HepG2 (cell line): ENCODE results near the gene FAM81A. TPM values are rescaled to one million over a fixed set of nuclear protein-coding genes. Genes with fewer than 3 reads are reported as not detected.

Source experiments
- ATAC-seq: fragments of 200-7000 bp; cut with Tn5 transposase; 3 replicates; pipeline ENCODE4 v1.9.1; 2020; ENCODE audit warnings: mild to moderate bottlenecking, moderate library complexity
- BruUV-seq: library from RNA; stranded (reverse); fragments of 400-500 nt; replicated peaks from 2 replicates; lab custom pipeline; 2021; lab: Mats Ljungman, UMichigan
- CTCF ChIA-PET: fragments of 300-600 bp; formaldehyde crosslinking; extraction: SDS; loops from one replicate; lab custom pipeline; 2021; ENCODE audit warnings: low total read pairs, inconsistent platforms, low intra/inter-chr PET ratio; lab: Yijun Ruan, JAX
- POLR2A ChIA-PET: fragments of 350-600 bp; sonication (Branson Sonifier 250); formaldehyde crosslinking; loops from one replicate; lab custom pipeline; 2020; ENCODE audit warnings: antibody characterized with exemption, inconsistent platforms; lab: Yijun Ruan, JAX
- DNase-seq: peaks from one replicate; pipeline ENCODE4 v3.0.0-alpha.2; 2015; ENCODE audit warnings: low spot score
- FAIRE-seq: peaks from 3 replicates; lab custom pipeline; 2011; peaks lifted over from hg19 to GRCh38; lab: Jason Lieb, UNC
- H2AFZ ChIP-seq: one replicate; pipeline ENCODE4 v1.6.1; 2011; ENCODE audit warnings: low read length, inconsistent platforms
- H3K27ac ChIP-seq: fragments of 300-600 bp; 3 replicates; pipeline ENCODE4 v1.8.0; 2011; ENCODE audit warnings: mixed run types, mild to moderate bottlenecking, mixed read lengths, low read length, inconsistent platforms; ENCODE audit not compliant: insufficient read depth; ENCODE audit errors: extremely low read length
- H3K27me3 ChIP-seq, 2 experiments: fragments of 200-600 bp in 1 of 2; 2 replicates in 1 of 2; 3 replicates in 1 of 2; pipeline versions ENCODE4 v1.6.0 to v1.8.0; 2011; ENCODE audit warnings: low read length in 2 of 2, mild to moderate bottlenecking in 2 of 2, moderate library complexity in 2 of 2, inconsistent platforms in 1 of 2; ENCODE audit not compliant: insufficient read depth in 2 of 2, control insufficient read depth in 1 of 2
- H3K36me3 ChIP-seq, 2 experiments: fragments of 200-600 bp in 1 of 2; replicated peaks in 1 of 2; 2 replicates in 1 of 2; 3 replicates in 1 of 2; pipeline versions ENCODE4 v1.5.1 to v1.8.0; 2011; ENCODE audit warnings: low read length in 2 of 2, inconsistent platforms in 1 of 2; ENCODE audit not compliant: insufficient read depth in 2 of 2, control insufficient read depth in 1 of 2
- H3K4me1 ChIP-seq: 2 replicates; pipeline ENCODE4 v1.5.1; 2012; ENCODE audit warnings: low read length, inconsistent platforms; ENCODE audit not compliant: insufficient read depth
- H3K4me2 ChIP-seq: 2 replicates; pipeline ENCODE4 v1.6.0; 2011; ENCODE audit warnings: low read depth, low read length, inconsistent platforms
- H3K4me3 ChIP-seq, 3 experiments: fragments of 200-600 bp in 1 of 3; sonication (generic), shearing (Covaris generic) in 1 of 3; replicated peaks in 1 of 3; 2 replicates each; pipeline ENCODE4 v1.5.1; 2011 to 2016; ENCODE audit warnings: low read length in 3 of 3, inconsistent platforms in 2 of 3, low read depth in 2 of 3, mild to moderate bottlenecking in 2 of 3, control low read depth in 1 of 3, mixed read lengths in 1 of 3; ENCODE audit not compliant: insufficient read depth in 1 of 3
- H3K79me2 ChIP-seq: one replicate; pipeline ENCODE4 v1.6.1; 2011; ENCODE audit warnings: low read length, inconsistent platforms; ENCODE audit not compliant: insufficient read depth
- H3K9ac ChIP-seq: 2 replicates; pipeline ENCODE4 v1.6.0; 2011; ENCODE audit warnings: mild to moderate bottlenecking, low read depth, low read length, inconsistent platforms; ENCODE audit not compliant: insufficient read depth
- H3K9me3 ChIP-seq: 2 replicates; pipeline ENCODE4 v1.5.1; 2012; ENCODE audit warnings: mild to moderate bottlenecking, low read length
- H4K20me1 ChIP-seq: 2 replicates; pipeline ENCODE4 v1.6.0; 2011; ENCODE audit warnings: inconsistent platforms, mild to moderate bottlenecking, low read length, moderate library complexity; ENCODE audit not compliant: insufficient read depth
- AGO1 ChIP-seq: fragments of 200-400 bp; formaldehyde crosslinking; IDR thresholded peaks from 2 replicates; pipeline ENCODE4 v1.6.1; 2017; ENCODE audit warnings: mild to moderate bottlenecking, low read depth, low read length, moderate library complexity; ENCODE audit not compliant: poor library complexity, severe bottlenecking
- CENPX ChIP-seq: sonication (generic); formaldehyde crosslinking; IDR thresholded peaks from 2 replicates; pipeline ENCODE4 v1.9.0; 2021; ENCODE audit warnings: mild to moderate bottlenecking, missing genetic modification reagents, moderate library complexity
- CREB1 ChIP-seq, 2 experiments: fragments of 450-650 bp in 1 of 2; IDR thresholded peaks; 2 replicates each; pipeline ENCODE4 v1.6.1; 2016 to 2017; ENCODE audit warnings: control low read depth in 1 of 2, mild to moderate bottlenecking in 1 of 2, missing compliant biosample characterization in 1 of 2, missing genetic modification characterization in 1 of 2
- CREM ChIP-seq, 2 experiments: sonication (generic) in 1 of 2; formaldehyde crosslinking in 1 of 2; IDR thresholded peaks; 2 replicates each; pipeline versions ENCODE4 v1.4.0 to v1.6.1; 2016 to 2020; ENCODE audit warnings: antibody characterized with exemption in 1 of 2, mild to moderate bottlenecking in 1 of 2, missing genetic modification reagents in 1 of 2
- LRRFIP1 ChIP-seq: sonication (generic); formaldehyde crosslinking; conservative IDR thresholded peaks from 2 replicates; pipeline ENCODE4 v1.4.0; 2020; ENCODE audit warnings: missing genetic modification reagents
- MAF1 ChIP-seq: sonication (generic); formaldehyde crosslinking; IDR thresholded peaks from 2 replicates; pipeline ENCODE4 v1.5.0; 2020; ENCODE audit warnings: missing genetic modification reagents, borderline replicate concordance
- MLXIP ChIP-seq: sonication (generic); formaldehyde crosslinking; IDR thresholded peaks from 2 replicates; pipeline ENCODE4 v1.9.0; 2021; ENCODE audit warnings: missing genetic modification reagents, borderline replicate concordance
- SNAPC5 ChIP-seq: sonication (generic); formaldehyde crosslinking; IDR thresholded peaks from 2 replicates; pipeline ENCODE4 v1.8.1; 2023; ENCODE audit warnings: mild to moderate bottlenecking, missing genetic modification reagents, borderline replicate concordance
- ZBTB2 ChIP-seq: sonication (generic); formaldehyde crosslinking; IDR thresholded peaks from 2 replicates; pipeline ENCODE4 v1.8.0; 2022; ENCODE audit warnings: low read depth, missing genetic modification reagents
- ZNF33A ChIP-seq: sonication (generic); formaldehyde crosslinking; IDR thresholded peaks from 2 replicates; pipeline ENCODE4 v1.5.1; 2020; ENCODE audit warnings: missing genetic modification reagents, mild to moderate bottlenecking, moderate library complexity, borderline replicate concordance
- ZNF562 ChIP-seq: sonication (generic); formaldehyde crosslinking; IDR thresholded peaks from 2 replicates; pipeline ENCODE4 v1.8.0; 2022; ENCODE audit warnings: missing genetic modification reagents, borderline replicate concordance
- ZNF740 ChIP-seq: sonication (generic); formaldehyde crosslinking; IDR thresholded peaks from 2 replicates; pipeline ENCODE4 v1.4.0; 2020; ENCODE audit warnings: missing genetic modification reagents
- ZNF841 ChIP-seq: sonication (generic); formaldehyde crosslinking; IDR thresholded peaks from 2 replicates; pipeline ENCODE4 v1.8.1; 2023; ENCODE audit warnings: missing genetic modification reagents, borderline replicate concordance
- ZSCAN12 ChIP-seq: sonication (generic); formaldehyde crosslinking; IDR thresholded peaks from 2 replicates; pipeline ENCODE4 v1.9.0; 2021; ENCODE audit warnings: mild to moderate bottlenecking, missing genetic modification reagents
- ZSCAN9 ChIP-seq: IDR thresholded peaks from 2 replicates; pipeline ENCODE4 v1.6.1; 2016; ENCODE audit warnings: borderline replicate concordance
- WGBS: methylation state at CpG from one replicate; pipeline ENCODE4 v1.1.6; 2017; ENCODE audit warnings: low lambda C conversion rate; 5-methylcytosine and 5-hydroxymethylcytosine counted together
- in situ Hi-C: cut with HindIII; loops from 2 replicates; pipeline ENCODE4 v1.10.0; 2017; ENCODE audit warnings: low pct_unique_long_range_greater_than_20kb; ENCODE audit not compliant: extremely low pct_ligation_motif_present
- intact Hi-C: fragments of 100-400 bp; cut with micrococcal nuclease; formaldehyde crosslinking; loops from one replicate; pipeline ENCODE4 v1.10.0; 2022; ENCODE audit not compliant: unreplicated experiment
- polyA plus RNA-seq, 8 experiments: library from polyadenylated mRNA; depleted of rRNA in 3 of 8; stranded (reverse) in 7 of 8; unstranded in 1 of 8; fragments of >200 nt; fragmentation: Illumina TruSeq in 4 of 8; extraction: Trizol in 4 of 8; gene quantifications; 2 replicates each; pipeline versions ENCODE4 v1.2.1 to v1.2.3, GENCODE V29; 2011 to 2016; ENCODE audit warnings: low read depth in 4 of 8, missing spikeins in 1 of 8, mixed read lengths in 1 of 8; ENCODE audit not compliant: insufficient read depth in 1 of 8
- total RNA-seq, 5 experiments: library from RNA; depleted of rRNA; stranded (reverse); fragments of >200 nt; fragmentation: Illumina TruSeq; extraction: Trizol; gene quantifications; 2 replicates each; pipeline ENCODE4 v1.2.3, GENCODE V29; 2016; ENCODE audit warnings: low read depth in 1 of 5

Gene FAM81A
- total and polyA plus RNA-seq, 2 of the 13 experiments (the other 11 are each of a cell fraction or from before 2014, with no cell fraction given), result 0.09 TPM; not detected in 1

GRCh38 chr15:59571606-59572005 lies 133.6 kb downstream of the FAM81A start:
- Histone ChIP-seq H3K79me2 (no peaks in the 10 kb centered on the region), H2AFZ (no peak overlapping the region), H3K4me2 (no peak overlapping the region), H3K4me1 (peaks cover 34% of the 10 kb centered on the region), H3K9me3 (no peaks in the 10 kb centered on the region), H4K20me1 (no peaks in the 10 kb centered on the region), H3K36me3 (no peaks in the 10 kb centered on the region), H3K4me3 (no peak overlapping the region), H3K9ac (no peak overlapping the region)
- CTCF ChIA-PET, result no interaction called here
- 87% methylated on average over 6 of the region's 6 CpGs for WGBS
- no peak for ATAC-seq
- TF ChIP-seq MAF1 (CRISPR knock-in tag) (no peak), LRRFIP1 (CRISPR knock-in tag) (no peak), ZNF33A (CRISPR knock-in tag) (no peak), SNAPC5 (CRISPR knock-in tag) (no peak), MLXIP (CRISPR knock-in tag) (no peak), ZNF562 (CRISPR knock-in tag) (no peak), ZSCAN12 (no peak), ZNF841 (no peak), ZNF740 (CRISPR knock-in tag) (no peak), ZBTB2 (CRISPR knock-in tag) (no peak), CENPX (CRISPR knock-in tag) (no peak), AGO1 (no peak), CREM (IDR thresholded peaks at IDR 0.05) (no peak), CREM (CRISPR knock-in tag; IDR thresholded peaks at IDR 0.05) (no peak), ZSCAN9 (CRISPR knock-in tag) (no peak), CREB1 (IDR thresholded peaks at IDR 0.05) (no peak), CREB1 (CRISPR knock-in tag; IDR thresholded peaks at IDR 0.05) (no peak)
- TF ChIP-seq, all 625 proteins: peak for 0
- H3K27ac ChIP-seq, result no peak overlapping the region
- in situ Hi-C loops (no loop called here), intact Hi-C loops (no loop called here)
- H3K27me3 ChIP-seq, result peaks cover 0 to 10% of the 10 kb centered on the region in 2 experiments; a peak in 1 of 5 replicates
- POLR2A ChIA-PET, result no interaction called here
- FAIRE-seq (no peak), DNase-seq (no peak)
- no TSS peak for BruUV-seq
